Measurements from ENCODE around the gene SLC17A8.

GRCh38 chr12:100422646-100423045, 65.8 kb downstream of the SLC17A8 start:
- TF ChIP-seq EZH2 (IDR thresholded peaks at IDR 0.05; ENCODE audit: insufficient read depth, low read length) (no peak), CTCF (IDR thresholded peaks at IDR 0.05; ENCODE audit: insufficient read depth, low read depth, low read length) (no peak)

All from astrocyte (in vitro differentiated cells and primary cell).